Coronary artery (tissue), 2 donors: ENCODE measurements around the gene GABRG2.
"Not testable (repeated sequence)": the region's sequence is repeated elsewhere in the genome, so short reads cannot be mapped to it uniquely, and the experiment has no call there.

Experiments used
- DNase-seq: peaks from one replicate; pipeline ENCODE4 v3.0.0-alpha.2; 2017; ENCODE audit warnings: low spot score
- H3K27ac ChIP-seq, 2 donors: fragments of 200-600 bp; sonication (generic); one replicate each; pipeline ENCODE4 v1.5.1; 2016 to 2019
- H3K4me3 ChIP-seq: fragments of 200-600 bp; sonication (generic); 2 replicates; pipeline ENCODE4 v1.5.1; 2016; ENCODE audit warnings: mild to moderate bottlenecking, moderate library complexity
- CTCF ChIP-seq: fragments of 200-600 bp; sonication (generic); IDR thresholded peaks from one replicate; pipeline ENCODE4 v1.5.1; 2019; ENCODE audit warnings: antibody characterized with exemption

The GABRG2 gene

GRCh38 chr5:162067655-162068411, at the start of gene GABRG2:
GABRG2 (plus strand) TSS chr5:162067773; CDS start chr5:162068000, 227 bp downstream.
- Histone ChIP-seq H3K27ac (no peak within 1 kb of the TSS), H3K4me3 (no peak within 1 kb of the TSS)
- no peak for DNase-seq
- no peak for TF ChIP-seq CTCF

- Histone ChIP-seq H3K4me3 (no peak overlapping the region), H3K27ac (no peak overlapping the region)
- no peak for DNase-seq
- TF ChIP-seq CTCF, result no peak
Measured at GRCh38 chr5:162025312-162025711, 42.3 kb upstream of the GABRG2 start.

- TF ChIP-seq CTCF, result no peak
- no peak overlapping the region for H3K27ac ChIP-seq
- DNase-seq, result no peak
- no peak overlapping the region for H3K4me3 ChIP-seq
Measured at GRCh38 chr5:162026803-162027202, 40.8 kb upstream of the GABRG2 start.

- Histone ChIP-seq H3K27ac (no peak overlapping the region), H3K4me3 (no peak overlapping the region)
- no peak for DNase-seq
Measured at GRCh38 chr5:162037431-162037830, 30.1 kb upstream of the GABRG2 start.

GRCh38 chr5:162047279-162047678, 20.3 kb upstream of the GABRG2 start:
- DNase-seq, result no peak
- no peak overlapping the region for H3K4me3 ChIP-seq
- H3K27ac ChIP-seq, result no peak overlapping the region
- TF ChIP-seq CTCF, result no peak

More at GRCh38 chr5:162037431-162037830, 30.1 kb upstream of the GABRG2 start:
- no peak for TF ChIP-seq CTCF

GRCh38 chr5:162052676-162053075, 14.9 kb upstream of the GABRG2 start:
- no peak for TF ChIP-seq CTCF
- H3K27ac ChIP-seq, result no peak overlapping the region
- DNase-seq, result no peak
- no peak overlapping the region for H3K4me3 ChIP-seq

- H3K4me3 ChIP-seq, DNase-seq, H3K27ac ChIP-seq: not testable (repeated sequence)
Measured at GRCh38 chr5:162055095-162055494, 12.5 kb upstream of the GABRG2 start.
